K562 (cell line): ENCODE results near the gene LRRC25. TPM values are rescaled to one million over a fixed set of nuclear protein-coding genes. Genes with fewer than 3 reads are reported as not detected.

Experiments used
- FOXM1 ChIP-seq, 2 experiments: fragments of 450-650 bp in 1 of 2; sonication (generic) in 1 of 2; formaldehyde crosslinking in 1 of 2; IDR thresholded peaks; 2 replicates each; pipeline versions ENCODE4 v1.6.1 to v1.9.0; 2017 to 2022; ENCODE audit warnings: low read depth in 2 of 2, mild to moderate bottlenecking in 2 of 2, missing genetic modification reagents in 1 of 2, moderate library complexity in 1 of 2
- NCOA1 ChIP-seq: fragments of 450-650 bp; IDR thresholded peaks from 2 replicates; pipeline ENCODE4 v1.6.1; 2016; ENCODE audit warnings: low read depth
- RB1 ChIP-seq: fragments of 450-650 bp; IDR thresholded peaks from 2 replicates; pipeline ENCODE4 v1.6.1; 2017; ENCODE audit warnings: low read depth, mild to moderate bottlenecking
- SAFB2 ChIP-seq: fragments of 200-400 bp; formaldehyde crosslinking; IDR thresholded peaks from 2 replicates; pipeline ENCODE4 v1.6.1; 2018; ENCODE audit warnings: borderline replicate concordance, low read length, low read depth, moderate library complexity; ENCODE audit not compliant: severe bottlenecking
- TBP ChIP-seq: optimal IDR thresholded peaks from 2 replicates; pipeline ENCODE3; 2011; ENCODE audit warnings: low read depth, low read length, improper control_type of control experiment
- TOE1 ChIP-seq, 2 experiments: fragments of 450-650 bp in 1 of 2; sonication (generic) in 1 of 2; formaldehyde crosslinking in 1 of 2; IDR thresholded peaks; 2 replicates each; pipeline versions ENCODE4 v1.7.1 to v1.8.0; 2016 to 2022; ENCODE audit warnings: borderline replicate concordance in 2 of 2, mild to moderate bottlenecking in 2 of 2, antibody characterized with exemption in 1 of 2, inconsistent platforms in 1 of 2, low read depth in 1 of 2, missing genetic modification reagents in 1 of 2, moderate library complexity in 1 of 2
- ZNF224 ChIP-seq: sonication (generic); formaldehyde crosslinking; IDR thresholded peaks from 2 replicates; pipeline ENCODE4 v1.8.0; 2022; ENCODE audit warnings: mild to moderate bottlenecking, missing genetic modification reagents
- ZNF23 ChIP-seq: fragments of 250-450 bp; sonication (Bioruptor Pico); IDR thresholded peaks from 2 replicates; pipeline ENCODE4 v1.4.0; 2020; ENCODE audit warnings: mild to moderate bottlenecking
- ZNF561 ChIP-seq: fragments of 450-650 bp; formaldehyde crosslinking; conservative IDR thresholded peaks from 2 replicates; pipeline ENCODE4 v1.4.0; 2020; ENCODE audit warnings: mild to moderate bottlenecking, moderate library complexity
- polyA plus RNA-seq, 8 experiments: library from polyadenylated mRNA; depleted of rRNA in 4 of 8; stranded (reverse) in 5 of 8; unstranded in 3 of 8; fragments of >200 nt; fragmentation: Nextera tagmentation in 2 of 8; fragmentation: Illumina TruSeq in 1 of 8; extraction: Ambion mirVana in 2 of 8; extraction: Trizol in 1 of 8; gene quantifications; 2 replicates each; pipeline versions ENCODE4 v1.2.1 to v1.2.3, GENCODE V29; 2011 to 2014; ENCODE audit warnings: inconsistent platforms in 1 of 8, missing spikeins in 1 of 8
- total RNA-seq, 7 experiments: library from RNA; depleted of rRNA in 6 of 7; stranded (reverse); fragments of >200 nt in 6 of 7; fragmentation: Illumina TruSeq in 2 of 7; extraction: Trizol in 2 of 7; gene quantifications; 2 replicates each; pipeline versions ENCODE4 v1.2.1 to v1.2.3, GENCODE V29; 2011 to 2021; ENCODE audit warnings: low replicate concordance in 1 of 7
- TF ChIP-seq, protein P1 (sequence below): fragments of 450-650 bp; IDR thresholded peaks from one replicate; pipeline ENCODE4 v1.6.1; 2018; ENCODE audit warnings: mild to moderate bottlenecking, moderate library complexity; ENCODE audit not compliant: partially characterized antibody
- TF ChIP-seq, protein P2 (sequence below): fragments of 250-450 bp; sonication (Bioruptor Pico); IDR thresholded peaks from 2 replicates; pipeline ENCODE4 v1.9.0; 2021; ENCODE audit warnings: mild to moderate bottlenecking, inconsistent platforms
- TF ChIP-seq, protein P3 (sequence below): fragments of 250-450 bp; sonication (Bioruptor Pico); IDR thresholded peaks from 2 replicates; pipeline ENCODE4 v1.8.0; 2021; ENCODE audit warnings: moderate library complexity, mild to moderate bottlenecking, inconsistent platforms

The LRRC25 gene
- total and polyA plus RNA-seq, 9 of the 15 experiments (the other 6 are each of a cell fraction or from before 2014, with no cell fraction given), result 0.07 to 0.36 (median 0.10) TPM; not detected in 3

DNA sequence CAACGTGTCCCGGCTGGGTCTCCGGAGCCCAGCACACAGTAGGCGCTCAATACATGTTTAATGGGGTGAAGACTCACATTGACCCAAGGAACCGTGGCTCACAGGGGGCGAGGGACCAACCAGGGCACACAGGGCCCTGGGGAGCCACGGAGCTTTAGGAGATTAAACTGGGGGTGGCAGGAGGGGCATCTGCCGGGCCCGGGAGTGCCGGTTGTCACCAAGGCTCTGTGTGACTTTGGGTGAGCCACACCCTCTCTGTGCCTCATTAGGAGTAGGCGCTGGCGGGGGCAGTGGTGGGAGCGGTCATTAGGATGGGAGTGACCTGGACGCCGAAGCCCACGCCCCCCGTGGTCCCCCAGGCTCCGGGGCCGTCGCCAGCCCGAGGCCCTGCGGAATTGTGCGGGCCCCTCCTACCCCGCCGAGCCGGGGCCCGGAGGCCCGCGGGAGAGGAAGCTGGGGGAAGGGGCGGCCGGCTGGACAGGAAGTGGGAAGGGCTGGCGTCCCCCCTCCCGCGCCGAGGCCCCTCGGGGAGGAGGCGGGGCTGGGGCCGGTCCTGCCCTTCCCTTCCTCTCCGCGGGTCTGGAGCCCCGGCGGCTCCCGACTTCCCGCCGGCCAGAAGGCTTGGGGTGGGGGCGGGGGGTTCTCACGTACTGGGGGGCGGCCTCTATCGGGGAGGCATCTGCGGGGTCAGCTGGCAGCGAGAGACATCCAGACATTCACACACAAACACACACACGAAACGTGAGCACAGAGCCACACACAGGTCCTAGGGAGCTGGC lies 20.0 kb upstream of the LRRC25 start (continued):
- peak; percentile 29 for TF ChIP-seq TBP
- no peak for TF ChIP-seq SAFB2
- no peak for TF ChIP-seq NCOA1
- no peak for TF ChIP-seq ZNF23 (CRISPR knock-in tag)
- TF ChIP-seq TOE1 (IDR thresholded peaks at IDR 0.05; ENCODE audit: borderline replicate concordance), result 0 out of 2 replicates have a peak, but pooled peaks have one; percentile 15
- no peak for TF ChIP-seq TOE1 (CRISPR knock-in tag; IDR thresholded peaks at IDR 0.05; ENCODE audit: borderline replicate concordance, low read depth)
- no peak for TF ChIP-seq ZNF224
- TF ChIP-seq, protein P1, sequence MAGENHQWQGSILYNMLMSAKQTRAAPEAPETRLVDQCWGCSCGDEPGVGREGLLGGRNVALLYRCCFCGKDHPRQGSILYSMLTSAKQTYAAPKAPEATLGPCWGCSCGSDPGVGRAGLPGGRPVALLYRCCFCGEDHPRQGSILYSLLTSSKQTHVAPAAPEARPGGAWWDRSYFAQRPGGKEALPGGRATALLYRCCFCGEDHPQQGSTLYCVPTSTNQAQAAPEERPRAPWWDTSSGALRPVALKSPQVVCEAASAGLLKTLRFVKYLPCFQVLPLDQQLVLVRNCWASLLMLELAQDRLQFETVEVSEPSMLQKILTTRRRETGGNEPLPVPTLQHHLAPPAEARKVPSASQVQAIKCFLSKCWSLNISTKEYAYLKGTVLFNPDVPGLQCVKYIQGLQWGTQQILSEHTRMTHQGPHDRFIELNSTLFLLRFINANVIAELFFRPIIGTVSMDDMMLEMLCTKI, result no peak
- no peak for TF ChIP-seq ZNF561 (CRISPR knock-in tag)
- TF ChIP-seq, protein P2, sequence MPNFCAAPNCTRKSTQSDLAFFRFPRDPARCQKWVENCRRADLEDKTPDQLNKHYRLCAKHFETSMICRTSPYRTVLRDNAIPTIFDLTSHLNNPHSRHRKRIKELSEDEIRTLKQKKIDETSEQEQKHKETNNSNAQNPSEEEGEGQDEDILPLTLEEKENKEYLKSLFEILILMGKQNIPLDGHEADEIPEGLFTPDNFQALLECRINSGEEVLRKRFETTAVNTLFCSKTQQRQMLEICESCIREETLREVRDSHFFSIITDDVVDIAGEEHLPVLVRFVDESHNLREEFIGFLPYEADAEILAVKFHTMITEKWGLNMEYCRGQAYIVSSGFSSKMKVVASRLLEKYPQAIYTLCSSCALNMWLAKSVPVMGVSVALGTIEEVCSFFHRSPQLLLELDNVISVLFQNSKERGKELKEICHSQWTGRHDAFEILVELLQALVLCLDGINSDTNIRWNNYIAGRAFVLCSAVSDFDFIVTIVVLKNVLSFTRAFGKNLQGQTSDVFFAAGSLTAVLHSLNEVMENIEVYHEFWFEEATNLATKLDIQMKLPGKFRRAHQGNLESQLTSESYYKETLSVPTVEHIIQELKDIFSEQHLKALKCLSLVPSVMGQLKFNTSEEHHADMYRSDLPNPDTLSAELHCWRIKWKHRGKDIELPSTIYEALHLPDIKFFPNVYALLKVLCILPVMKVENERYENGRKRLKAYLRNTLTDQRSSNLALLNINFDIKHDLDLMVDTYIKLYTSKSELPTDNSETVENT (CRISPR knock-in tag), result peak; percentile 74
- TF ChIP-seq RB1, result peak; percentile 64
- TF ChIP-seq FOXM1 (IDR thresholded peaks at IDR 0.05; ENCODE audit: low read depth), result no peak
- no peak for TF ChIP-seq FOXM1 (CRISPR knock-in tag; IDR thresholded peaks at IDR 0.05; ENCODE audit: low read depth)
- TF ChIP-seq, protein P3, sequence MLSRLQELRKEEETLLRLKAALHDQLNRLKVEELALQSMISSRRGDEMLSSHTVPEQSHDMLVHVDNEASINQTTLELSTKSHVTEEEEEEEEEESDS (CRISPR knock-in tag), result no peak
